GM12872 (cell line): ENCODE data around the gene CRELD2.

Experiments used
- TF ChIP-seq, protein P1 (sequence below): IDR thresholded peaks from 3 replicates; pipeline ENCODE4 v1.5.1; 2011; ENCODE audit warnings: low read depth, mild to moderate bottlenecking, low read length, moderate library complexity; ENCODE audit not compliant: insufficient read depth

CRELD2 gene

DNA sequence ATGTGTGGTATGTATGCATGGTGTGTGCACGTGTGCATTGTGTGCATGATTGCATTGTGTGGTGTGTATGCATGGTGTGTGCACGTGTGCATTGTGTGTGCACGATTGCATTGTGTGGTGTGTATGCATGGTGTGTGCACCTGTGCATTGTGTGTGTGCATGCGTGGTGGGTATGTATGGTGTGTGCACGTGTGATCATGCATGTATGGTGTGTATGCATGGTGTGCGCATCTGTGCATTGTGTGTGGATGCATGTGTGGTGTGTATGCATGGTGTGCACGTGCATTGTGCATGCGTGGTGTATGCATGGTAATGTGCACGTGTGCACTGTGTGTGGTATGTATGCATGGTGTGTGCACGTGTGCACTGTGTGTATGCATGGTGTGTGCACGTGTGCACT lies 17.0 kb upstream of the CRELD2 start:
- TF ChIP-seq, protein P1, sequence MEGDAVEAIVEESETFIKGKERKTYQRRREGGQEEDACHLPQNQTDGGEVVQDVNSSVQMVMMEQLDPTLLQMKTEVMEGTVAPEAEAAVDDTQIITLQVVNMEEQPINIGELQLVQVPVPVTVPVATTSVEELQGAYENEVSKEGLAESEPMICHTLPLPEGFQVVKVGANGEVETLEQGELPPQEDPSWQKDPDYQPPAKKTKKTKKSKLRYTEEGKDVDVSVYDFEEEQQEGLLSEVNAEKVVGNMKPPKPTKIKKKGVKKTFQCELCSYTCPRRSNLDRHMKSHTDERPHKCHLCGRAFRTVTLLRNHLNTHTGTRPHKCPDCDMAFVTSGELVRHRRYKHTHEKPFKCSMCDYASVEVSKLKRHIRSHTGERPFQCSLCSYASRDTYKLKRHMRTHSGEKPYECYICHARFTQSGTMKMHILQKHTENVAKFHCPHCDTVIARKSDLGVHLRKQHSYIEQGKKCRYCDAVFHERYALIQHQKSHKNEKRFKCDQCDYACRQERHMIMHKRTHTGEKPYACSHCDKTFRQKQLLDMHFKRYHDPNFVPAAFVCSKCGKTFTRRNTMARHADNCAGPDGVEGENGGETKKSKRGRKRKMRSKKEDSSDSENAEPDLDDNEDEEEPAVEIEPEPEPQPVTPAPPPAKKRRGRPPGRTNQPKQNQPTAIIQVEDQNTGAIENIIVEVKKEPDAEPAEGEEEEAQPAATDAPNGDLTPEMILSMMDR, result no peak

DNA sequence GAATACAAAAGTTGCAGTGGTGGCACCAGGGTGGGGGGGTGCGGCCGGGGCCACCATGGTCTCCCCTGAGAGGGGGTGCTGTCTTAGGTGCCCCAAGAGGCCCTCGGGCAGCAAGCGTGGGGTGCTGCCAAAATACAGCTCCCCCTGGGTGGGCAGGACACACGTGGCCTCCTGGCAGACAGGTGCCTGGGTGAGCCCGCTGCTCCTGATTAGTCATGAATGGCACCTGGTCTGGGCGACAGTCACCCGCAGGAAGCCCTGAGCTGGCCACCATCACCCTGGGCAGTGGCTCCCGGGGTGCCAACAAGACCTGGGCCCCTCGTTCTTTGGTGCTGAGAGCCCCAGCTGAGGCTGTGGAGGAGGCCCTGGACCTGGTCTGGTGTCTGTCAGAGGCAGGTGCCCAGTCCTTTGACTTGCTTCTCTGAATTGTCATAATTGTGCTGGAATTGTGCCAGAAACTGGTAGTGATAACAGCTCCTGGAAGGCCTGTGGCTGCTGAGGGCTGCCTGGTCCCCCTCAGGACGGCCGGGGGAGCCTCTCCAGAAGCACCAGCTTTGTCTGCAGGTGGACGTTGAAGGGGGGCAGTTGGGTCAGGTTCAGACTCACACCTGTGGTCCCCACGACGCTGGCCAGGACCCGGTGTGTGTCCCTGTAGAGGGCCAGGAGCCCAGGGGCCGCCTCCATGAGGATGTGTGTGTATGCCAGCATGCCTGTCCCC lies 15.0 kb upstream of the CRELD2 start:
- TF ChIP-seq, protein P1, result no peak

DNA sequence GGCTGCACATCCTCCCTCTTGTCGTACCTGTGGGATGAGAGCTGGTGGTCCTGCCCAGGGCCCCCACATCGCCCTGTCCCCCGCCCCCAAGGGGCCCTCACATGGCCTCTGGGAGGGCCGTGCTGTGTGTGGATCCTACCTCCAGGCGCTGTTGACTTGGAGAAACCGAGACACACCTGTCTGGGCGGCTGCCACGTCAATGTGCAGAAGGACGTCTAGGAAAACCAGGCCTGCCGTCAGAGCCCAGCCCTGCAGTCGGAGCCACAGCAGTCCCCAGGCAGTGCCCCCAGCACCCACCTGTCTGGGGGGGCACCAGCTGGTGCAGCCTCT lies 14.4 kb upstream of the CRELD2 start:
- TF ChIP-seq, protein P1, result no peak

DNA sequence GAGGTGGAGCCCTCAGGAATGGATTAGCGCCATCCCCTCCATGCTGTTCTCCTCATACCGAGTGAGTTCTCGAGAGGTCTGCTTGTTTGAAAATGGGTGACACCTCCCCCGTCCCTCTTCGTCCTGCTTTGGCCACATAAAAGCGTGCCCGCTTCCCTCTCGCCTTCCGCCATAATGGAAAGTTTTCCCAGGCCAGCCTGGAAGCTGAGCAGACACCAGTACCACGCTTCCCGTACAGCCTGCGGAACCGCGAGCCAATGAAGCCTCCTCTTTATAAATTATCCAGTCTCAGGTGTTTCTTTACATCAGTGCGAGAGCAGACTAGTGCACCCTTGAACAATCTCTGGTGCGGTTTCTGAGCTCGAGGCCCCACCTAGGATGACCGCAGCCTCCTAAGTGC lies 13.0 kb upstream of the CRELD2 start:
- TF ChIP-seq, protein P1, result no peak

DNA sequence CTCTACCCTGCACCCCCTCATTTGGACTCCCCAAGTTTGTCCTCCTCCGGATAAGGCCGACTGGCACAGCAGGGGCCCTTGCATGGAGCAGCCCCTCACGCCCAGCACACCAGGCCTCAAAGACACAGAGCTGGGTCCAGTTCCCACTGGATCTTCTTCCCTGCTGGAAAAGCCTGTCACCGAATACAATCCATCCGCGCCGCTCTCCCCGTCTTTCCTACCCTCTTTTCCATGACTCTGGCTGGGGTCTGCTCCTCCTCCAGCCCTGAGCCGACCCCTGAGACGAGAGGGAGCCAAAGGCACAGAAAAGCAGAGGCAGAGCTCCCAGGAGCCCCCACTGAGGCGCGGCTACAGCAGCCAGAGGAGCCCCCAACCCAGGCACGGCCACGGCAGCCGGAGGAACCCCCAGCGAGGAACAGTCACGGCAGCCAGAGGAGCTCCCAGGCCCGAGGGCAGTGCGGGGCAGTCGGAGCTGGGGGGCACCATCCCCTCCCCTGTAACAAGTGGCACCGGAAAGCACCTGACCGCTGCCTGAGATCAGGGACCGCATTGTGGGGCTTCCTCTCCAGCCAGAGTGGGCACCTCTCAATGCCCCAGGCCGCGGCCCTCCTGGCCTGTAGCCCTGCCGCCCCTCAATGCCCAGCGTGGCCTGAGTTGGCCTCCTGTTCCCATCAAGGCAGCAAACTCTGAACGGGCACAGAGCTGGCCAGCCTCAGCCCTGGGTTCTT lies 12.2 kb upstream of the CRELD2 start:
- TF ChIP-seq, protein P1, result no peak

DNA sequence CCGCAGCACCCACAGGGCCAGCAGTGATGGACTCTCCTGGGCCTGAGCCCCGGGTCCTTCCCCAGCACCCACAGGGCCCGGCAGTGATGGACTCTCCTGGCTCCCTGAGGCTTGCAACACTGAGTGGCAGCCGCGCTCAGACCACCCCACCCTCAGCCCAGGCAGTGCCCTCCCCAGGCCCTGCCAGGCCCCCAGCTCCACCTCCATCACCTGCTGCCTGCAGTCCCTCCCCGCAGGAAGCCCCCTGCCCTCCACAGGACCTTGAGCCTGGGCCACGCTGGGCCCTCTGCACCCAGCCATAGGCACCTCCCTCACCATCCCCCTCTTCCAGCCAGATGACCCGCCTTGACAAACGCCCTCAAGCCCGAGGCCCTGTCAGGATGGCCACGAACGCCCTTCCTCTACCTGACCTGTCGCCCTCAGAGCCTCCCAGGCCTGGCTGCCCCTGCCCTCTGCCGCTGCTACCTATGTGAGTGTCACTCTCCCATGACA lies 11.6 kb upstream of the CRELD2 start:
- TF ChIP-seq, protein P1, result no peak

DNA sequence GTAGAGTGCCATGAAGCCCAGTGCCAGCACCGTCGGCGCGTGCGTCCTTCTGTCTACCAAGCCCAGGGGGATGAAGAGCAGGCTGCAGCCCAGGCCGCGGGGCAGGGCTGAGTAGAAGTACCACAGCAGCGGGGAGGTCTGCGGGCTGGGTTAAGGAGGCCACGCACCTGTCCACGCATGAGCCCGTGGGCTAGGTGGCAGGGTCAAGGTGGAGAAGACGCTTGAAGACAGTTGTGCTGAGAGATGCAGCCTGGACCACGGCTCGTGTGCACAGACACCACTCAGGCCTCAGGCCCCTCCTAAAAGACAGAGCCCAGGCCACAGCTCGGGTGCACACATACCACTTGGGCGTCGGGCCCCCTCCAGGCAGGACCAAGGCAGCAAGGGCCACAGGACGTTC lies 10.6 kb upstream of the CRELD2 start:
- TF ChIP-seq, protein P1, result no peak
